GM12891 (cell line): ENCODE data around the gene PDE6C.

Experiments
- PAX5 ChIP-seq: IDR thresholded peaks from 2 replicates; pipeline ENCODE4 v1.6.1; 2011; ENCODE audit warnings: low read length, moderate library complexity, mild to moderate bottlenecking; ENCODE audit not compliant: insufficient read depth, severe bottlenecking
- POLR2A ChIP-seq: IDR thresholded peaks from 2 replicates; pipeline ENCODE4 v1.6.1; 2011; ENCODE audit warnings: low read depth, low read length, control low read depth
- POLR2AphosphoS5 ChIP-seq: IDR thresholded peaks from 2 replicates; pipeline ENCODE4 v1.6.1; 2011; ENCODE audit warnings: low read depth, low read length, control low read depth
- POU2F2 ChIP-seq: IDR thresholded peaks from 2 replicates; pipeline ENCODE4 v1.6.1; 2011; ENCODE audit warnings: low read depth, mild to moderate bottlenecking, control low read depth, low read length, moderate library complexity
- SPI1 ChIP-seq: IDR thresholded peaks from 2 replicates; pipeline ENCODE4 v1.6.1; 2011; ENCODE audit warnings: low read depth, low read length, control low read depth

GRCh38 chr10:93652857-93653256 is 40.5 kb downstream of the PDE6C start:
- TF ChIP-seq POLR2AphosphoS5 (no peak), POLR2A (no peak), PAX5 (no peak), POU2F2 (no peak), SPI1 (no peak)
